Fibroblast of skin of right biceps (primary cell): ENCODE results near the gene MAP3K8.
A peak's percentile ranks its signal among the peaks of the same experiment; 100 is the strongest.
"Not testable (repeated sequence)": the region's sequence is repeated elsewhere in the genome, so short reads cannot be mapped to it uniquely, and the experiment has no call there.

Experiments
- DNase-seq: peaks from one replicate; pipeline ENCODE4 v3.0.0-alpha.2; 2013

Gene MAP3K8

GRCh38 chr10:30453764-30454527, 20.0 kb downstream of the MAP3K8 start:
- no peak for DNase-seq

- DNase-seq = peak; percentile 95
Measured at GRCh38 chr10:30454744-30455510, 20.9 kb downstream of the MAP3K8 start.

GRCh38 chr10:30455816-30456215, 21.8 kb downstream of the MAP3K8 start:
- no peak for DNase-seq

GRCh38 chr10:30456266-30456665, 22.3 kb downstream of the MAP3K8 start:
- no peak for DNase-seq

- no peak for DNase-seq
Measured at GRCh38 chr10:30459283-30459682, 25.3 kb downstream of the MAP3K8 start.

GRCh38 chr10:30460121-30460520, 26.1 kb downstream of the MAP3K8 start:
- no peak for DNase-seq

GRCh38 chr10:30462513-30462912, 28.5 kb downstream of the MAP3K8 start:
- no peak for DNase-seq

GRCh38 chr10:30463944-30464451, 30.0 kb downstream of the MAP3K8 start:
- DNase-seq = peak; percentile 59

GRCh38 chr10:30464675-30465074, 30.7 kb downstream of the MAP3K8 start:
- no peak for DNase-seq

GRCh38 chr10:30466445-30466844, 32.5 kb downstream of the MAP3K8 start:
- no peak for DNase-seq

- DNase-seq = no peak
Measured at GRCh38 chr10:30467651-30468338, 33.8 kb downstream of the MAP3K8 start.

GRCh38 chr10:30472414-30473155, 38.6 kb downstream of the MAP3K8 start:
- DNase-seq = no peak

GRCh38 chr10:30475515-30475914, 41.5 kb downstream of the MAP3K8 start:
- not testable (repeated sequence) for DNase-seq

GRCh38 chr10:30476511-30477155, 42.6 kb downstream of the MAP3K8 start:
- no peak for DNase-seq

- not testable (repeated sequence) for DNase-seq
Measured at GRCh38 chr10:30479513-30479912, 45.5 kb downstream of the MAP3K8 start.

GRCh38 chr10:30481603-30482002, 47.6 kb downstream of the MAP3K8 start:
- DNase-seq = no peak

- no peak for DNase-seq
Measured at GRCh38 chr10:30488316-30488715, 54.3 kb downstream of the MAP3K8 start.

- no peak for DNase-seq
Measured at GRCh38 chr10:30489346-30489745, 55.4 kb downstream of the MAP3K8 start.

GRCh38 chr10:30490289-30491000, 56.5 kb downstream of the MAP3K8 start:
- DNase-seq = no peak

GRCh38 chr10:30491204-30491915, 57.4 kb downstream of the MAP3K8 start:
- DNase-seq = peak; percentile 15
